Cardiac fibroblast (primary cell): ENCODE measurements around the gene CDHR5.
A peak's percentile ranks its signal among the peaks of the same experiment; 100 is the strongest.
"Not testable (repeated sequence)": the region's sequence is repeated elsewhere in the genome, so short reads cannot be mapped to it uniquely, and the experiment has no call there.

Experiments
- DNase-seq, 2 donors: peaks; one replicate each; pipeline versions ENCODE4 v3.0.0 to v3.0.0-alpha.2; 2010; ENCODE audit warnings: low read depth in 2 of 2
- H3K4me3 ChIP-seq, 2 donors: replicated peaks in 1 of 2; 1 replicate in 1 of 2; 2 replicates in 1 of 2; pipeline ENCODE4 v1.5.1; 2011; ENCODE audit warnings: low read depth in 2 of 2, low read length in 2 of 2, mild to moderate bottlenecking in 2 of 2, moderate library complexity in 1 of 2
- CTCF ChIP-seq: IDR thresholded peaks from one replicate; pipeline ENCODE4 v1.5.1; 2011; ENCODE audit warnings: low read depth, mild to moderate bottlenecking, low read length, inconsistent platforms

CDHR5 gene

GRCh38 chr11:577611-577894 is 47.2 kb downstream of the CDHR5 start:
- peak overlapping the region; percentile 86 to 98 for H3K4me3 ChIP-seq
- no peak for DNase-seq
- TF ChIP-seq CTCF, result no peak

DNA sequence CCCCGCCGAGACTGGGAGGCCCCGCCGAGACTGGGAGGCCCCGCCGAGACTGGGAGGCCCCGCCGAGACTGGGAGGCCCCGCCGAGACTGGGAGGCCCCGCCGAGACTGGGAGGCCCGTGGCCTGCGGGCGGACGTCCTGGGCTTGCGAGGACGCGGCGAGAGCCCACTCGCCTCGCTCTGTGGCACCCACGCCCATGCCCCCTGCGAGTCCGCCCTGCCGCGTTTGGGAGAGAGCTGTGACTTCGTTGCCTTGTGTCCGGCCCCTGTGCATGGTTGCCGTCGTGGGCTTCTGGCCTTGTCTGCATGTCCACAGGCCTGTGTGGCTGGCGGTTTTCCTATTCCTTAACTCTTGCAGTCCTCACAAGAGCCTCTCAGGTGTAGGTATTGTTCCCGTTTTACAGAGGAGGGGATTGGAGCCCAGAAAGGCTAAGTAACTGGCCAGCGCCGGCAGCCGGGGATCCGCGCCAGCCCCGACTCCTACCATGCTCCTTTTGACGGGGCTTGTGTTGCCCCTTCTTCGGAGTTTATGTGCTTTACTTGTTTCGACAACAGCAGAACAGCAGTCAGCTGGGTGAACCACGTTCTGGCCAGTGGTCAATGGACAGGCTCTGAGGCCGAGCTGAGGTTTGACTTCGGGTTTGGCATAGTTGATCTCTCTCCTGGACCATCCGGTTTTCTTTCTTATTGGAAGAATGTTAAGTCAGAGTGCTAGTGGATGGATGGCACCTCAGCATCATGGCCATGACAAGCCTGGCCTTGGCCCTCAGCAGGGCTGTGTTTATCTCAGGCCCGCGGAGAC is 47.7 kb downstream of the CDHR5 start:
- no peak for DNase-seq
- no peak for TF ChIP-seq CTCF

GRCh38 chr11:575996-576768 is 48.6 kb downstream of the CDHR5 start, which contains the start of gene PHRF1:
Gene PHRF1, plus strand, starts transcription at chr11:576470. Its CDS starts 5,043 bp downstream, at chr11:581513.
- peak; percentile 96 to 97 for DNase-seq
- no peak for TF ChIP-seq CTCF

More for the DNA sequence above, 47.7 kb downstream of the CDHR5 start:
- peak overlapping the region; percentile 86 to 98 for H3K4me3 ChIP-seq

DNA sequence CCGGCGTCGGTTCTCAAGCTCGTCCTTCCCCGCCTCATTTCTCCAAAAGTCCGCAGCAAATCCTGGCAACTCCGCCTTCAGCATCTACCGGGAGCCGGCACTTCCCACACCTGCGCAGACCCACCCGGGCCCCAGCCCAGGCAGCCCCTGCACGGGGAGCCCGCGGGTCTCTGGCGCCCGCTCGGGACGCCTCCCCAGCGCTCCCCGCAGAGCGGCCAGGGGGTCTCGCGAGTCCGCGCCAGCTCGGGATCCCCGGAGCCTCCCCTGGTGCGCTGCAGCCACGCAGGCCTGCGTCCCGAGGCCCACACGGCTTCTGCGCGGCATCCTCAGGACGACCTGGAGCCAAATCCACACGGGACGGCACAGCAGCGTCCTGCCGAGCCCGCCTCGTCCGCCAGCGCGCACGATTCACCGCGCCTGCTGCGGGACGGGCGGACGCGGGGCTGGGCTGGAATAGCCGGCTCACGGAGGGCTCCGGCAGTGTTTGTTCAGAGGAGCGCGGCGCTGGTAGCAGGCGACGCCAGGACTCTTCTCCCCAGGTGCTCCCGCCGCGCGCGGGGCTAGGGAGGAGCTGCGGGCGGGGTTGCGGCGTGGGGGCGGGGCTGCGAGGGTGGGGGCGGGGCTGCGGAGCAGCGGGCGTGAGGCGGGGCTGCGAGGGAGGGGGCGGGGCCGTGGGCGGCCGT is 49.3 kb downstream of the CDHR5 start:
- TF ChIP-seq CTCF, result no peak
- H3K4me3 ChIP-seq, result peak overlapping the region; percentile 53 to 72
- no peak for DNase-seq

More at GRCh38 chr11:575996-576768, 48.6 kb downstream of the CDHR5 start, which contains the start of gene PHRF1:
- H3K4me3 ChIP-seq, result peak within 1 kb of the TSS; percentile 86 to 98

GRCh38 chr11:574632-575312 is 50.0 kb downstream of the CDHR5 start:
- TF ChIP-seq CTCF, result no peak
- peak overlapping the region; percentile 53 to 72 for H3K4me3 ChIP-seq
- DNase-seq, result peak in 1 of 2 donors; percentile 23

DNA sequence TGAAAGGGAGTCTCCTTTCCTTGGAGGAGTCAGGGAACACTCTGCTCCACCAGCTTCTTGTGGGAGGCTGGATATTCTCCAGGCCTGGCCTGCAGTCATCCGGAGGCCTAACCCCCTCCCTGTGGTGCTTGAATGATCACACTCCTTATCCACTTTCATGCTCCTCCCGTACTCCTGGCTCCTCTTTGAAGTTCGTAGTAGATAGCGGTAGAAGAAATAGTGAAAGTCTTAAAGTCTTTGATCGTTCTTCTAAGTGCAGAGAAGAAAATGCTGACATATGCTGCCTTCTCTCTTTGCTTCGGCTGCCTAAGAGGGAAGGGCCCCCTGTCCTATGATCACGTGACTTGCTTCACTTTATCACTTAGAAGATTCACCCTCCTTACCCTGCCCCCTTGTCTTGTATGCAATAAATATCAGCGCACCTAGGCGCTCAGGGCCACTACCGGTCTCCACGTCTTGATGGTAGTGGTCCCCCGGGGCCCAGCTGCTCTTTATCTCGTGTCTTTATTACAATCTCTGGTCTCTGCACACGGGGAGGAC is 50.7 kb downstream of the CDHR5 start:
- not testable (repeated sequence) for H3K4me3 ChIP-seq, DNase-seq
